ENCODE results near the gene PRUNE2.
A peak's percentile ranks its signal among the peaks of the same experiment; 100 is the strongest.

Gene PRUNE2

DNA sequence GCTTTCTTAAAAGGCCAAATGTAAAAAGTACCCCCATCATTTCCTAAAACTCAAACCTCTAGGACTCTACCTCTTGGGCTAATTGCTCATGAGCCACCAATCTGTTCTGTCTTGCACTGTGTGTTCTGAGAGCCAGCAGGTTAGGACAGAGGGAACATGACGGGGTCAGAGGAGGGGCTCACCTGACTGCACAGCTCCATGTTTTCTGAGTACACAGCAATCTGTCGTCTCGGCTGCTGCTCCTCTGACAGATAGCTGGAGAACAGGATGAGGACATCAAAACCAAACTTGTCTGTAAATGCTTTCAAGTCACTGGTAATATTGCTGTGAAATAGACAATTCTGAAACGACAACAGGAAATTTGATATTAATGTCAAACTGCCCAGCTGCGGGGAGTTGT is 192.5 kb downstream of the PRUNE2 start:
- DNase-seq (ENCODE audit: extremely low read depth, low read depth) = no peak
- TF ChIP-seq, protein P1, sequence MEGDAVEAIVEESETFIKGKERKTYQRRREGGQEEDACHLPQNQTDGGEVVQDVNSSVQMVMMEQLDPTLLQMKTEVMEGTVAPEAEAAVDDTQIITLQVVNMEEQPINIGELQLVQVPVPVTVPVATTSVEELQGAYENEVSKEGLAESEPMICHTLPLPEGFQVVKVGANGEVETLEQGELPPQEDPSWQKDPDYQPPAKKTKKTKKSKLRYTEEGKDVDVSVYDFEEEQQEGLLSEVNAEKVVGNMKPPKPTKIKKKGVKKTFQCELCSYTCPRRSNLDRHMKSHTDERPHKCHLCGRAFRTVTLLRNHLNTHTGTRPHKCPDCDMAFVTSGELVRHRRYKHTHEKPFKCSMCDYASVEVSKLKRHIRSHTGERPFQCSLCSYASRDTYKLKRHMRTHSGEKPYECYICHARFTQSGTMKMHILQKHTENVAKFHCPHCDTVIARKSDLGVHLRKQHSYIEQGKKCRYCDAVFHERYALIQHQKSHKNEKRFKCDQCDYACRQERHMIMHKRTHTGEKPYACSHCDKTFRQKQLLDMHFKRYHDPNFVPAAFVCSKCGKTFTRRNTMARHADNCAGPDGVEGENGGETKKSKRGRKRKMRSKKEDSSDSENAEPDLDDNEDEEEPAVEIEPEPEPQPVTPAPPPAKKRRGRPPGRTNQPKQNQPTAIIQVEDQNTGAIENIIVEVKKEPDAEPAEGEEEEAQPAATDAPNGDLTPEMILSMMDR (IDR thresholded peaks at IDR 0.05; ENCODE audit: low read depth, low read length, missing control alignments) = no peak
- no peak overlapping the region for H3K4me3 ChIP-seq (replicated peaks; ENCODE audit: low read depth, low read length)

DNA sequence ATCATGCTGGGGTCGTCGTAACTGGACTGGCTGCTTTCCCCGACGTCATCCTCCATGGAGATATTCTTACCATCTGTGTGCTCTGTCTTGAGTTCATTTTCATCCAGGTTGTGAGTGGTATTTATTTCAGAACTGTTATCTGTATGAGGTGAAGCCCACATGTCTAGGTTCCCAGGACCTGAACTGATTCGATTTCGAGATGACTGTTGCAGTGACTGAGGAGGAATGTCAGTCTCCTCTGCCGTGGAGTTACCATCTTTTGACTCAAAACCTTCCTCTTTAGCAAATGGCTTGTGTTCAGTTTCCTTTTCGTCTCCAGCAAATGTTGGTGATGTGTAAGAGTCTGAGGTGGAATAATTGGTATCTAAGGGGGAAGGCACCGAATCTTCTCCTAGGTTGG is 196.9 kb downstream of the PRUNE2 start:
- TF ChIP-seq, protein P1 (IDR thresholded peaks at IDR 0.05; ENCODE audit: low read depth, low read length, missing control alignments) = no peak
- no peak overlapping the region for H3K4me3 ChIP-seq (replicated peaks; ENCODE audit: low read depth, low read length)
- no peak for DNase-seq (ENCODE audit: extremely low read depth, low read depth)

DNA sequence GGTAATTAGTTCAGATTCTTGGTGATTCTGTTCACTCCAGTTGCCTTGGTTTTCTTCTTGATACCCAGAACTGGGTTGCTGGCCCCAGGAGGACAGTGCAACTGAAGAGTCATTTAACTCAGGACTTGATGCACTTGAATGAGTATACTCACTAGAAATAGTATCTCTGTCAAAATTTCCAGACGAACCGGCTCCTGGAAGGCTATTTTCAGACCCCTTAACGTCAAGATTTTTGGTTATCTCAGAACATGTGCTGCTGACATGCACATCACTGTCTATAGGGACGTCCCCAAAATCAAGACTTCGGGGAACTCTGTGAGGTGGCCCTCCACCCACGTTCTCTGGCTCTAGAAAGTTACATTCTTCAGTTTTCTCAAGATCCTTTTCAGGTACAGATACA is 198.4 kb downstream of the PRUNE2 start:
- no peak for DNase-seq (ENCODE audit: extremely low read depth, low read depth)
- H3K4me3 ChIP-seq (replicated peaks; ENCODE audit: low read depth, low read length) = no peak overlapping the region
- TF ChIP-seq, protein P1 (IDR thresholded peaks at IDR 0.05; ENCODE audit: low read depth, low read length, missing control alignments) = no peak

DNA sequence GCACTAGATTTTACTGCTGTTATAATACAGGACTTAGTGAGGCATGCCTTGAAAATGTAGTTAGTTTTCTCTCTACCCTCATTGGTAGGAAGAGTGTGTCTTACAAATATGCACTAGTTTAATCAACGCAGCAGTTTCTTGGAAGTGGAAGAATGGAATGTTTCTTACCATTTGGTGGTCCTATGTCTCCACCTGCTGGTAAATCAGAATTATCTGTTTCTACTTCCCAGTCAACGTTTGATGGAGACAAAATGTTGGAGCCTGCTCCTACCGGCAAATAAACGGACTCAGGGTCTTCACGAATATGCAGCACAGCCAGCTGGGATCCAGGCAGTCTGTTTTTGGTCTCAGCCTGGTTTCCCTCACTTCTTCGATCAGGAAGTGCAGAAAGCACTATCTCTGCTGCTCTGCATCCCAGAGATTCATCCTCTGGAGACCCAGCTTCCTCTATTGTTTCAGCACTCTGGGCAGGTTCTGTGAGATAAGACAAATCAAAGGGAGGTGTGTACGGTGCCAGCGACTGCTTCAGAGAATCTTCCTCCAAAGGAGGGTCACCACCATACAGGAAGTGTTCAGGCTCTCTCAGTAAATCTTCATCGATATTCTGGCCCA is 201.2 kb downstream of the PRUNE2 start:
- TF ChIP-seq, protein P1 (IDR thresholded peaks at IDR 0.05; ENCODE audit: low read depth, low read length, missing control alignments) = peak; percentile 38
- H3K4me3 ChIP-seq (replicated peaks; ENCODE audit: low read depth, low read length) = no peak overlapping the region
- peak; percentile 65 for DNase-seq (ENCODE audit: extremely low read depth, low read depth)

DNA sequence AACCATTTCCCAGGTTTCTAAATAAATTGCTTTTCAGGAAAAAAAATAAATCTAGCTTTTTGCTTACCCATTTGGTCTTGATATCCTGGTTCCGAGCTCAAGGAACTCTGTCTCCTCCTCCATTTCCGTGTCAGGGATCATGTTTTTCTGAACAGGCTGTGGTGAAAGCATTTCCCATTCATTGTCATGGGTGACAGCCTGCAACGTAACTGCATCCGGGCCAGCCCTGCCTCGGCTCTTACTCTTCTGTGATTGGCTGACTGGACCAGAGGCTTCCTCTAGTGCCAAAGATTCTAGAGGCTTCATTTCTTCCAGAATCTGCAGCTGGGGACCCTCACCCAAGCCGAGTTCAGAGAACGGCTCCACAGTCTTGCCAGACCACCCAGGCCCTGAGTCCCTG is 202.6 kb downstream of the PRUNE2 start:
- DNase-seq (ENCODE audit: extremely low read depth, low read depth) = no peak
- TF ChIP-seq, protein P1 (IDR thresholded peaks at IDR 0.05; ENCODE audit: low read depth, low read length, missing control alignments) = no peak

DNA sequence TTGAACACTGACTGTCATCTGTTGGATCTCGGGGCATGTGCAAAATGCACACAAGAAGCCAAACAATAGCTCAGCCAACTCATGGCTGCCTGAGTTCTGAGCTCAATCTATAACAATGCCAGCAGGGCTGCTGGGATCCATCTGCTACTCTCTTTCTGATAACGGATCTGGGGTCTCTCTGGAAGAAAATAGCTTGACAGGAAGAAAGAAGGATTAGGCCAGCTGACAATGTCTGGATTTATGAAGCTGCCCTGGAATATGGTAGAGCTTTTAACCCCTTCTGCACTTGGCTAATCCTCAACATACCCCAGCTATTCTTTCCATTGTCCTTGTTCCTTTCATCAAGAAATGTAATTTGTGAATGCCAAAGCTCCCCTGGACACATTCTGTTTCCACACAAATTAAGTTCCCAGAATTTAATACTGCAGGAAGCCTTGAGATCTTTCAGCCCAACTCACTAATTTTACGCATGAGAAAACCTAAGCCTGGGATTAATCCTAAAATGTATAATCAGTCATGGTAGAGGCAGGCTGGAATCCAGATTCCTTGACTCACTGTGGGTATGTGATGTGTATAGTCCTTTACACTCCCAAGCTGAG is 204.4 kb downstream of the PRUNE2 start:
- no peak for DNase-seq (ENCODE audit: extremely low read depth, low read depth)

More for the DNA sequence above, 202.6 kb downstream of the PRUNE2 start:
- no peak overlapping the region for H3K4me3 ChIP-seq (replicated peaks; ENCODE audit: low read depth, low read length)

More for the DNA sequence above, 204.4 kb downstream of the PRUNE2 start:
- TF ChIP-seq, protein P1 (IDR thresholded peaks at IDR 0.05; ENCODE audit: low read depth, low read length, missing control alignments) = no peak
- H3K4me3 ChIP-seq (replicated peaks; ENCODE audit: low read depth, low read length) = no peak overlapping the region

All from HFF-Myc (cell line).